GM23248 (cell line): ENCODE data around the gene TMTC1. TPM values are rescaled to one million over a fixed set of nuclear protein-coding genes. Genes with fewer than 3 reads are reported as not detected.

Experiments used
- DNase-seq: peaks from one replicate; pipeline ENCODE4 v3.0.0-alpha.2; 2015
- H2AFZ ChIP-seq: fragments of 200-600 bp; sonication (generic); 2 replicates; pipeline ENCODE4 v1.6.1; 2016; ENCODE audit warnings: antibody characterized with exemption
- H3F3A ChIP-seq: fragments of 200-600 bp; sonication (generic); 2 replicates; pipeline ENCODE4 v1.6.1; 2016; ENCODE audit warnings: mild to moderate bottlenecking, antibody characterized with exemption, mixed run types; ENCODE audit not compliant: insufficient read depth
- H3K27ac ChIP-seq: fragments of 200-600 bp; sonication (generic); 2 replicates; pipeline ENCODE4 v1.5.1; 2016; ENCODE audit warnings: mild to moderate bottlenecking
- H3K27me3 ChIP-seq: fragments of 200-600 bp; sonication (generic); replicated peaks from 2 replicates; pipeline ENCODE4 v1.6.1; 2016; ENCODE audit warnings: mild to moderate bottlenecking; ENCODE audit not compliant: insufficient read depth
- H3K36me3 ChIP-seq: fragments of 200-600 bp; sonication (generic); 2 replicates; pipeline ENCODE4 v1.6.1; 2016; ENCODE audit warnings: low read depth, mild to moderate bottlenecking
- H3K4me1 ChIP-seq: fragments of 200-600 bp; sonication (generic); 2 replicates; pipeline ENCODE4 v1.6.1; 2016; ENCODE audit warnings: mild to moderate bottlenecking; ENCODE audit not compliant: insufficient read depth
- H3K4me2 ChIP-seq: fragments of 200-600 bp; sonication (generic); one replicate; pipeline ENCODE4 v1.6.1; 2016; ENCODE audit warnings: mild to moderate bottlenecking; ENCODE audit not compliant: unreplicated experiment
- H3K4me3 ChIP-seq: fragments of 200-600 bp; sonication (generic); 2 replicates; pipeline ENCODE4 v1.5.1; 2016; ENCODE audit warnings: mild to moderate bottlenecking
- H3K79me2 ChIP-seq: fragments of 200-600 bp; sonication (generic); 2 replicates; pipeline ENCODE4 v1.6.1; 2016; ENCODE audit warnings: mild to moderate bottlenecking; ENCODE audit not compliant: insufficient read depth
- H3K9ac ChIP-seq: fragments of 200-600 bp; sonication (generic); 2 replicates; pipeline ENCODE4 v1.6.1; 2016; ENCODE audit warnings: mild to moderate bottlenecking
- H3K9me2 ChIP-seq: fragments of 200-600 bp; sonication (generic); 2 replicates; pipeline ENCODE4 v1.6.1; 2016; ENCODE audit warnings: mixed run types, mild to moderate bottlenecking, moderate library complexity; ENCODE audit not compliant: insufficient read depth
- H3K9me3 ChIP-seq: fragments of 200-600 bp; sonication (generic); one replicate; pipeline ENCODE4 v1.6.1; 2017; ENCODE audit warnings: low read depth
- H4K20me1 ChIP-seq: fragments of 200-600 bp; sonication (generic); 2 replicates; pipeline ENCODE4 v1.6.0; 2016; ENCODE audit not compliant: insufficient read depth
- EZH2 ChIP-seq: fragments of 200-600 bp; sonication (generic); IDR thresholded peaks from 2 replicates; pipeline ENCODE4 v1.6.1; 2018; ENCODE audit warnings: antibody characterized with exemption, mild to moderate bottlenecking; ENCODE audit not compliant: insufficient read depth, poor library complexity, severe bottlenecking
- EZH2phosphoT487 ChIP-seq: fragments of 200-600 bp; sonication (generic); IDR thresholded peaks from 2 replicates; pipeline ENCODE4 v1.6.1; 2018; ENCODE audit warnings: antibody characterized with exemption, moderate library complexity, mild to moderate bottlenecking, low read depth; ENCODE audit not compliant: insufficient read depth
- WGBS, 2 experiments: methylation state at CpG; one replicate each; pipeline ENCODE4 v1.1.6; 2015 to 2017; ENCODE audit warnings: low lambda C conversion rate in 2 of 2, low coverage in 1 of 2; ENCODE audit errors: missing lambda C conversion rate in 2 of 2; 5-methylcytosine and 5-hydroxymethylcytosine counted together
- in situ Hi-C: fragments of 300-500 bp; cut with MboI; formaldehyde crosslinking; loops from 2 replicates; pipeline ENCODE4 v1.15.0; 2020
- polyA plus RNA-seq: library from polyadenylated mRNA; unstranded; fragments of >200 nt; fragmentation: Nextera tagmentation; extraction: Ambion mirVana; gene quantifications from 2 replicates; pipeline ENCODE4 v1.2.1, GENCODE V29; 2016
- total RNA-seq: library from RNA; depleted of rRNA; stranded (reverse); fragments of >200 nt; shearing (Covaris generic); gene quantifications from 2 replicates; pipeline ENCODE4 v1.2.3, GENCODE V29; 2014

Gene TMTC1
- total and polyA plus RNA-seq, 2 experiments from 2014 or later: 6.8 to 25.3 TPM

- H3K4me2 ChIP-seq: peak overlapping the region; percentile 20
- H4K20me1 ChIP-seq: no peaks in the 10 kb centered on the region
- H3K9me2 ChIP-seq: no peaks in the 10 kb centered on the region; the same call in 1 of the 2 replicates
- no peaks in the 10 kb centered on the region for H3K36me3 ChIP-seq
- H2AFZ ChIP-seq: no peak overlapping the region
- no peak overlapping the region for H3K9ac ChIP-seq
- peaks cover 50% of the 10 kb centered on the region for H3K4me1 ChIP-seq
- DNase-seq: no peak
- 0% methylated on average over 1 of the region's 1 CpG for WGBS, 2 experiments
- H3K27ac ChIP-seq: peak overlapping the region; percentile 60
- H3K9me3 ChIP-seq: no peaks in the 10 kb centered on the region
- H3K27me3 ChIP-seq: no peaks in the 10 kb centered on the region
- TF ChIP-seq EZH2phosphoT487: no peak
- TF ChIP-seq EZH2: no peak
- H3K79me2 ChIP-seq: no peaks in the 10 kb centered on the region
- in situ Hi-C loops: no loop called here
- H3F3A ChIP-seq: peaks cover 34% of the 10 kb centered on the region
- H3K4me3 ChIP-seq: no peak overlapping the region
Measured at GRCh38 chr12:29744365-29744764, 39.4 kb downstream of the TMTC1 start.

- no peaks in the 10 kb centered on the region for H3K9me3 ChIP-seq
- TF ChIP-seq EZH2 (no peak), EZH2phosphoT487 (no peak)
- peak; percentile 78 for DNase-seq
- H3K4me1 ChIP-seq: peaks cover 56% of the 10 kb centered on the region
- 17 to 22% methylated on average over 3 of the region's 3 CpGs for WGBS, 2 experiments
- in situ Hi-C loops: no loop called here
- peak overlapping the region; percentile 60 for H3K27ac ChIP-seq
- no peak overlapping the region for H3K9ac ChIP-seq
- H3F3A ChIP-seq: peaks cover 34% of the 10 kb centered on the region
- H3K79me2 ChIP-seq: no peaks in the 10 kb centered on the region
- H3K4me3 ChIP-seq: no peak overlapping the region
- H3K36me3 ChIP-seq: no peaks in the 10 kb centered on the region
- H4K20me1 ChIP-seq: no peaks in the 10 kb centered on the region
- H3K4me2 ChIP-seq: peak overlapping the region; percentile 20
- H3K9me2 ChIP-seq: no peaks in the 10 kb centered on the region; the same call in 1 of the 2 replicates
- no peak overlapping the region for H2AFZ ChIP-seq
- no peaks in the 10 kb centered on the region for H3K27me3 ChIP-seq
Measured at GRCh38 chr12:29743801-29744200, 39.9 kb downstream of the TMTC1 start.

GRCh38 chr12:29743077-29743476, 40.7 kb downstream of the TMTC1 start:
- TF ChIP-seq EZH2phosphoT487 (no peak), EZH2 (no peak)
- H3K9me2 ChIP-seq: no peaks in the 10 kb centered on the region; the same call in 1 of the 2 replicates
- no peaks in the 10 kb centered on the region for H3K9me3 ChIP-seq
- DNase-seq: no peak
- peak overlapping the region; percentile 60; the same call in 1 of the 2 replicates for H3K27ac ChIP-seq
- no peaks in the 10 kb centered on the region for H3K27me3 ChIP-seq
- H3K36me3 ChIP-seq: no peaks in the 10 kb centered on the region
- H3K9ac ChIP-seq: no peak overlapping the region
- peaks cover 41% of the 10 kb centered on the region for H3F3A ChIP-seq
- H2AFZ ChIP-seq: no peak overlapping the region
- H3K4me2 ChIP-seq: no peak overlapping the region
- H4K20me1 ChIP-seq: no peaks in the 10 kb centered on the region
- H3K4me3 ChIP-seq: no peak overlapping the region
- WGBS, 2 experiments: 95 to 100% methylated on average over 4 of the region's 4 CpGs
- no peaks in the 10 kb centered on the region for H3K79me2 ChIP-seq
- in situ Hi-C loops: no loop called here
- H3K4me1 ChIP-seq: peaks cover 63% of the 10 kb centered on the region

GRCh38 chr12:29742646-29743045, 41.1 kb downstream of the TMTC1 start:
- no peak overlapping the region for H3K27ac ChIP-seq
- no peaks in the 10 kb centered on the region; the same call in 1 of the 2 replicates for H3K9me2 ChIP-seq
- no peak overlapping the region for H2AFZ ChIP-seq
- H3K9ac ChIP-seq: no peak overlapping the region
- no peaks in the 10 kb centered on the region for H3K36me3 ChIP-seq
- DNase-seq: no peak
- H3K4me3 ChIP-seq: no peak overlapping the region
- in situ Hi-C loops: no loop called here
- no peak overlapping the region for H3K4me2 ChIP-seq
- H3K4me1 ChIP-seq: peaks cover 65% of the 10 kb centered on the region
- WGBS, 2 experiments: 91 to 93% methylated on average over 1 of the region's 1 CpG
- TF ChIP-seq EZH2 (no peak), EZH2phosphoT487 (no peak)
- H3K79me2 ChIP-seq: no peaks in the 10 kb centered on the region
- H3F3A ChIP-seq: peaks cover 41% of the 10 kb centered on the region
- no peaks in the 10 kb centered on the region for H3K9me3 ChIP-seq
- H3K27me3 ChIP-seq: no peaks in the 10 kb centered on the region
- no peaks in the 10 kb centered on the region for H4K20me1 ChIP-seq
